GM21825 (cell line): ENCODE results near the gene EFCAB14.
"Not testable (repeated sequence)": the region's sequence is repeated elsewhere in the genome, so short reads cannot be mapped to it uniquely, and the experiment has no call there.

Experiments
- ATAC-seq: cut with Tn5 transposase; IDR thresholded peaks from one replicate; pipeline ENCODE4 v1.9.1; 2021; ENCODE audit warnings: mild to moderate bottlenecking, moderate library complexity; ENCODE audit not compliant: unreplicated experiment

EFCAB14 gene

DNA sequence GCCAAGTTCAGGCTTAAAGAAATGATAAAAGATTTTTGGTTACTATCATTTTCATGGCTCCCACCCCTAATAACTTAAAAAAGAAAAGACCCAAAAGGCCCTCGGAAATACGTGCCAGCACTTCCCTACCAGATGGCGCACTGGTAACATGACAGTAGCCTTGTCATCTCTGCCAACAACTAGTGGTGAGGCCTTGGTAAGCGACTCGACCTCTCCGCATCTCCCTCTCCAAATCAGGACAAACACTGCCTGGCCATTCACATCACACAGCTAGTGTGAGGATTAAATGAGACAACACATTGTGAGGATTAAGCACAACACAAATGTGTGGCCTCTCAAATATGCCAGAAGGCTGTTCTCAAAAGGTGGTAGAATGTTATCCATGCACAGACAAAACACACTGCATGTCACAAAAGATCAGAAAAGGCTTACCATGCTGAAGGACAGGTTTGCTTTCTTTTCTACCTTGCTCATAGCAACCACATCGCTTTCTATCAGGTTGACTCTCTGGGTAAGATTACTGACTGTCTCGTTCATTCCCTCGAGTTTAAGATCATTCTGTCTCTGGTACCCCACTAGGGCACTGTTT lies 30.9 kb downstream of the EFCAB14 start:
- no peak for ATAC-seq

DNA sequence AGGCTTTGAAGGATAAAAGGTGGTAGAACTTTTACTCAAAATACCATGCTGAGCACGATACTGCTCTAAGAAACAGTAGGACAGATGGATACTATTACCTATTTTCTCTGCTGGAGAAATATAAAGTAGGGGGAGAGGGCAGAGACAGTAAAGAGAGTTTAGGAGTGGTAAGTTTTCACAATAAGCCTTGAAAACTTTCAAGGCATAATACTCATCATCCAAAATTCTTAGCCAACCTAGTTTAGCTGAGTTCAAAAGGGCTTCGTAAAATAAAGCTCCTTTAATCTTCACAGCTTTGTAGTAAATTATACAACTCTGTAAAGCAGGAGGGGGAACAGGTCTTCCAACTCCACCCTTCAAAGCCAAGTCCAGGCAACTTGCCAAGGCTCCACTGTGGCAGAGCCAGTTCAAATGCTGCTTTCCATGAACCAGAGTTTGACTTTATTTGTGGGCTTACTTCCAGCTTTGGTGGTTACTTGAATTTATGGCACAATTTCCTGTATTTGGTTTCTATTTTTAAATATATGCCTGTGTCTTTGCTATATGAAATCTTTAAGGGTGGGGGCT lies 31.7 kb downstream of the EFCAB14 start:
- ATAC-seq, result no peak

DNA sequence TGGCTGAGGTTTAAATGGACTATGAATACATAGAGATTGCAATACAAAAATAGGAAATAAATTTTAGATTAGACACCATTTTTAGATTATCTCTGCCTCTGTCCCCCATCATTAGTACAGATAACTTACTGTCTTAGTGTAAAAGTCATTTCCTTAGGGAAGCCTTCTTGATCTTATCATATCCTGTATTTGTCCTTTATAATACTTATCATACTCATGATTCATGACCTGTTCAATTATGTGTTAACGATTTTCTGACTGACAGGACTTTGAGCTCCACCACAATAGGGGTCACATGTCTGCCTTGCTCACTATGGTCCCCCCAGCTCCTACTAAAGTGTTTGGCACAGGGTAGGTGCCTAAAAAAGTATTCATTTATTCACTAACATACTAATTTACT lies 32.7 kb downstream of the EFCAB14 start:
- ATAC-seq, result no peak

DNA sequence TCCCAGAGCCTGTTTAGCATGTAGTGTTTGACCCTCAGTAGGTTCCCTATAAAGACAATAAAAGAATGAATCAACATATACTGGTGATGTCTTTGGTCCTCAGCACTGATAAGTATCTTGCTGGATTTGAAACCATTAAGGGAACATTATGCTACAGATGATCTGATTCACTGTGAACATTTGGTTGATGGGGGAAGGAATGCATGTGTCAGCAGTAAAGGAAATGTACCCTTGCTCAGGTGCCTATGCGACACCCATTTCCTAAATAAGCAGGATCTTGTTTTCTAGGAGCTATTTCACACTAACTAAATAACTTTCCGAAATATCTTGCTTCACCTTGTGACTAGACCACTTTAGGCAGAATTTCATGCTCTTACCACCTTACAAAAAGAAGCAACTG lies 34.2 kb downstream of the EFCAB14 start:
- ATAC-seq, result no peak

DNA sequence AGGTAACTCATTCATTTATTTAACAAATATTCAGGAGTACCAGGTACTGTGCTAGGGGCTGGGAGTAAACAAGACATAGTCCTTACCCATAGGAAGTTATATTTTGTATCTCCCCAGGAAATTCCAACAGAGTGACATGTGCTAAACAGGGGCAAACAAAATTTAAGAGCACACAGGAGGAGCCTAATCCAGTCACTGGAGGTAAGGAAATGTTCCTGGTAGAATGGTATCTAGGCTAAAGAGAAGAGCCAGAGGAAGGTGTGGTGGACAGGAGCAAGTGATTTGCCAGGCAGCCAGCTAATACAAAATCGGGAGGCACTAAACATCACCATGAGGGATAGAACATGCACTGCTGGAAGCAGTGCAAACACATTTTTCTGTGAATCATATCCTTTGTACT lies 36.9 kb downstream of the EFCAB14 start:
- ATAC-seq, result no peak

DNA sequence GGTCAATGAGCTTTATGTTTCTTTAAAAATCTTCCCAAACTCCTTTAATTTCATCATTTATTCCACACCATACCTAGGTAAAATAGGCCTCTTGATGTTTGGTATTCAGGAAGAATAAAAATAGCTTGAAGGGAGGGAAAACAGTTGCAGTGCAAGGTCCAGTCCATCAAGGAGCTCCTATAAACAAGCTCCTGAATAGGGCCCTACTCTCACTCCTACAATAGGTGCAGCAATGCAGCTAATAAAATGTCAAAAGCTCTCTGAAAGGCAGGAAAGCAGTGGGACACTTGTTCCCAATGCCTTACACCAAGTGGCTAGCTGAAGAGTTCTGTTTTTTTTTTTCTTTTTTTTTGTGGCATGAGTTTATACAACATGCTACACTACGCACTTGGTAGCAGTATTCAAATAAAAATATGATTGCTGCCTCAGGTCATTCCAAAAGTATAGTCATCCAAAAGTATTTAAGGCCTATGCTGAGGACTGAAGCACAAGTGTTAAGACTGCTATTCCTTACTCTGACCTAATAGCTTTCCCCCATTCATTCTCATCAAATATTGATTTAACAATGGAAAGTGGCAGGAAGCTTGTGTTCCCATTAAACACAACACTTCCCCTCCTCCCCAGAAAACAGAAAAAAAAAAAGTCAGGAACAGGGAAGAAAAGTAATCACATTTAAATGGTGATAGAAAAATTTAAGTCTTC lies 37.4 kb downstream of the EFCAB14 start:
- no peak for ATAC-seq

DNA sequence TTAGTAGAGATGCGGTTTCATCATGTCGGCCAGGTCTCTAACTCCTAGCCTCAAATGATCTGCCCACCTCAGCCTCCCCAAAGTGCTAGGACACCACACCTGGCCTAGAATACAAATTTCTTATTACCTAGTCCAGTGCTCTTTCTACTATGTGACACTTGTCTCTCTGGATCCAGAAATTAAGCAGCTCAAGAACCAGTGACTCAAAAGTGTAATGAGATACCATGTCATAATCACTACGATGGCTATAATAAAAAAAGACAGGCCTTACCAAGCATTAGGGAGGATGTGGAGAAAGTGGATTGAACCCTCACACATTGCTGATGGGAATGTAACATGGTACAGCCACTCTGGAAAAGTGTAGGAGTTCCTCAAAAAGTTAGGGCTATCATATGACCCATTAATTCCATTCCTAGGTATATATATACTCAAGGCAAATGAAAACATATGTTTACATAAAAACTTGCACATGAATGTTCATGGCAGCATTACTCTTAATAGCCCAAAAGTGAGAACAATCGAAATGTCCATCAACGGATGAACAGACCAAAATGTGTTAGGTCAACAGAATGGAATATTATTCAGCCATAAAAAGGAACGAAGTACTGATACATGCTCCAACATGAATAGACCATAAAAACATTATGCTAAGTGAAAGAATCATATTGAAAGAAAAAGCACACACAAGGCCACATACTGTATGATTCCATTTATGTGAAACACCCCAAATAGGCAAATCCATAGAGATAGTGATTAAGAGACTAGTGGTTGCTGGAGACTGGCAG lies 38.9 kb downstream of the EFCAB14 start:
- ATAC-seq, result no peak

DNA sequence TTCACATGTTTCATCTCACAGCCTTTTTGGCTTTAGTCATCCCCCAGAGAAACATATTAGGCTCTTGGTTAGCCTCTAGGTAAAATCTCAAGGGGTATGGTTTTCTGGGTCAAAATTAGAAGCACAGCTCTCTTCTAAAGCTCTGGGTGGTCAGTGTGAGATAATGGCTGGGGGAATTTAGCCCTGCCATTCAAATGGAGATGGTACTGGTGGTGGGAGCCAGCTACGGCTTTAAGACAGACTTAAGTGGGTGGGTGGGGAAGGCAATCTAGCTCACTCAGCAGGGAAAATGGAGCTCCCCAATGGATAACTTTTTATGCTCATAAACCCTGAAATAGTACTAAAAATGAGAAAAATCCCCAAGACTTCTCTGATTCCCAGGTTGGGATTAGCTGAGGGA lies 41.6 kb downstream of the EFCAB14 start:
- no peak for ATAC-seq

DNA sequence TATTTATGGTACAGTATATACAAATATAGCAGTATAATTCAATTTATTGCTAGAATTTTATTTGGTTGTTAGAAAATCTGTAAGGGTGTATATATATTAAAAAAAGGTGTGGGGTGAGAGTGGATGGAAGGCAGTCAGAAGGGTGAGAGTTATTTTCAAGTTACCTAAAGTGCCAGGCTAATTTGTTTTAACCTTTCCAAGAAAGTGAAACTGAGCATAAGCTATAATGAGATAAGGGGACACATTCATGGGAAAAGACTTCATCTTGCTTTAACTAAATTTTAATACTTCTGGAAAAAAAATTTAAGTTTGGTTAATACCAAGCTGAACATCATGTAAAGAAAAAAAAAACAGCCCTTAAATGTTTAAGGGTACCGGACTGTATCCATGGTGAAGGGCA lies 42.4 kb downstream of the EFCAB14 start:
- no peak for ATAC-seq

DNA sequence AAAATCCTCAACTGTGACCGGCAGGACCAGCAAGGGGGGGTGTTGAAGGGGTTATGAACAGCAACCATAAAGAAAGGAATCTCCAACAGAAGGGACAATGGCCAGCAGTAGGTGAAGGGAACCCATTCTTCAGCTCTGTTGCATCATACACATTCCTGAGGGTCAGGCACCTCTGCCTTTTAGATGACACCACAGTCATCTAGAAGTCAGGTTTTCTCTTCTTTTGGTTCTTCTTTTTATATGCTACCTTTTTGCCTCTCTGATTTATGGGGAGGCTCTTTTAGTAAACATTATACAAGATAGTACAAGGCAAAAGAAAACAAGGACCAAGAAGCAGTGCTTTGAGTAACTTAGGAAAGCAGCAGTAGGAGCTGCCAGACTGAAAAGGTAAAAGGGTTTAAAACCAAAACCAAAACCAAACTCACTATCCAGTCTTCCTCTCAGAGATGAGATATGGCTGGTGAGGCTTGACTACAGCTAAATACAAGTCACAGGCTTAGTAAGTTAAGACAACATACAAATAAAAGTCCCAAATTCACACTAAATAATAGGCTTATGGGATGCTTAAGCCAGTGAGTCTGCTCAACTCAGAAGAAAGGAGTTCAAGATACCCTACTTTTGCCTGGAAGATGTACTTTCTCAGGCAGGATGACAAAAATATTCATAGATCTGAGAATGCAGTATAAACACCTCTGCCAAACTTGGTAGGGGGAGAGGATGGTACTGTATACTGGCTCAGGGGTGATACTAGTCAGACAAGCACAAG lies 43.2 kb downstream of the EFCAB14 start:
- ATAC-seq, result peak; percentile 75

DNA sequence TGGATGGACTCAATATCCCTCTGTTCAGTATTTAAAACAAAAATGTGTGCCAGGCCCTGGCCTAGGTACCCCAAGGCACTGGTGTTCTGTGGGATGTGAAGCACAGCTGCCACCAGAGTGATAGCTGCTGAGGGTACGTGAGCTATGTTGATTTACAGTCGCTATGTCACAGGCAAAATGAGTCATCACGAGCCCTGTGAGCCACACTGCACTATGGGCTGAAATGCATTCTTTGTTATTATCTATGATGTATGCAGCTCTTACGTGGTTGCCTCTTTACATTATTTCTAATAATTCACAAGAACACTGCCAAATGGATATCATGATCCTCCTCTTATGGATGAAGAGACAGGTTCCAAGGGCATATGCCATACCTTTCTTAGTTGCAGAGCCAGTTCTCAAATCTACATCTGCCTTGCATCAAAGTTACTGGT lies 45.1 kb downstream of the EFCAB14 start:
- no peak for ATAC-seq

DNA sequence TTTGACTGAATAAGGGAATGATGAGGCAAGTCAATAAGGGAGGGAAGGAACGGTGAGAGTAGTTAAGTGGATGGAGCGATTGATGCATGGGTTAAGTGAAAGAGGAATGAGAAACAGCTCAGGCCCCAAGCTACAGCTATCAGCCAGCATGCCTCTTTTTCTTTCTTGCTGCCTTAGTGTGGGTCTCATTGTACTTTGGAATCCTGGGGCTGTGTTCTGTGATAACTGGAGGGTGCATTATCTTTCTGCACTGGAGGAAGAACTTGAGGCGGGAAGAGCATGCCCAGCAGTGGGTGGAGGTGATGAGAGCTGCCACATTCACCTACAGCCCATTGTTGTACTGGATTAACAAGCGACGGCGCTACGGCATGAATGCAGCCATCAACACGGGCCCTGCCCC lies 46.2 kb downstream of the EFCAB14 start:
- no peak for ATAC-seq

DNA sequence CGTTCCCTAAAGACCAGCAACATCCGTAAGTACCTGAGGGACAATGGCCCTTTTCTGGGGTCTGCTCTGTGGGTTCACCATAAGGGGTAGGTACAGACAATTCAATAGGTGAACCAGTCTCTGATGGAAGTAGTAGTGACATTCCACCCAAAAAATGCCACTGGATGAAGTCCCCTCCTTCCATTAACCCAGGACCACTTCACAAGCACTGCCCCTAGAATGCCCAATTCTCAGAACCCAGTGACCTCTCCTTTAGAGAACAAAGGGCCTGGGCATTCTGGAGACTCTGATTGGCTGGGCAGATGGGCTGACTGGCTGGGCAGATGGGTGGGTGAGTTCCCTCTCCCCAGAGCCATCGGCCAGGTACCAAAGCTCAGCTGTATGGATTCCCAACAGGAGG lies 47.4 kb downstream of the EFCAB14 start, which contains the start of gene TEX38:
Gene TEX38 (plus strand): TSS at position 301 of the 400 bp plus-strand sequence. CDS start 81 bp downstream, at position 382.
- ATAC-seq, result no peak

DNA sequence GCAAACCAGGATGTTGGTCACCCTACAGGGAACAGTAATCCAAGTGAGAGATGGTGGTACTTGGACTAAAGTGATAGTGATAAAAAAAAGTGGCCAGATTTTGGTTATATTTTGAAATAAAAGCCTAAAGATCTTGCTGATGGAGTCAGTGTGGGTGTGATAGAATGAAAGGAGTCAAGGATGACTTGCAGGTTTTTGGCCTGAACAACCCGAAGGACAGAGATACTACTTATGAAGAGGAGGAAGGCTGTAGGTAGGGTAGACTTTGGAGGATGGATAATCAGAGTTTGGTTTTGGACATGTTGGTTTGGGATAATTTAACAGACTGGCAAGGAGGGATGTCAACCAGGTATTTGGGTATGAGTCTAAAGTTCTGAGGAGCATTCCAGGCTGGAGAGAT lies 48.8 kb downstream of the EFCAB14 start:
- no peak for ATAC-seq

DNA sequence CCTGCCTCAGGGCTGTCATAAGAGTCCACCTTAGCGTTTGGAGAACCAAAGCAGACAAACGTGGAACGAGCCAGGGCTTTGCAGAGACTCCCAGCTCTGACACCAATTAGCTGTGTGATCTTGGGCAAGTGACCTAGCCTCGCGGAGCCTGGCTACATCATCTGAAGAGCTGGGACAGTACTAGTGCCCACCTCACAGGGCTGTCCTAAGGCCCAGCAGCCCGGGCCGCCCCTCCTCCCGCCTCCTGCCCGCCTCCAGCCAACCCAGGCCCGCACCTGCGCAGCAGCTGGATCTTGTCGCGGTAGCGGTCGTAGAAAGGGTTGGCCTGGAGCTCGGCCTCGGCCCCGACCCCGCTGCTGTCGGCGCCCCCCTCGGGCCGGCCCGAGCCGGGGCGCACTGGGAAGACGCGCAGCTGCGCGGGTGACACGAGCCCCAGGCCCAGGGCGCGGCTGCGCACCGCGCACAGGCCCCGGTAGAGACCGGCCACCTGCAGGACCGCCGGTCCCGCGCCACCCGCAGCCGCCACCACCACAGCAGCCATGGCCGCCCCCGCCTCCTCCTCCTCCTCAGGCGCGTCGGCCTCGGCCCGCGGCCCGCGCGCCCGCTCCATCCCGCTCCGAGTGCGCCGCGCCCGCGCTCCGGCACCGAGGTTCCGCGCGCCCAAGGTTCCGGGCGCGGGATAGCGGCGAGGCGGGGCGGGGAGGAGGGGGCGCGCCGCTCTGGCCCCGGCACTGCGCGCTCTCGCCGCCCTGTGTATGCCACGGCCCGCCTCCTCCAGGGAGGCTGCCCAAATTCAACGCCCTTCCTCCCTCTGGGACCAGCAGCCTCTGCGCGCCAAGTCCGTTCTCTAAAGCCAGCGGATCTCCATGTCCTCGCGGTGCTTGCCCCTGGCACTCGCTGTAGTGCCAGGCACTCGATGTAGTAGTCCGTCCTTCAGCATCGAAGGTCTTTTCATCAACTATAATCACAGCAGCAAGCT lies 50.8 kb downstream of the EFCAB14 start, which contains the start of gene ATPAF1:
Gene ATPAF1 (minus strand): TSS at position 583 of the 979 bp plus-strand sequence. CDS start 42 bp downstream, at position 541.
- peak; percentile 67 for ATAC-seq

DNA sequence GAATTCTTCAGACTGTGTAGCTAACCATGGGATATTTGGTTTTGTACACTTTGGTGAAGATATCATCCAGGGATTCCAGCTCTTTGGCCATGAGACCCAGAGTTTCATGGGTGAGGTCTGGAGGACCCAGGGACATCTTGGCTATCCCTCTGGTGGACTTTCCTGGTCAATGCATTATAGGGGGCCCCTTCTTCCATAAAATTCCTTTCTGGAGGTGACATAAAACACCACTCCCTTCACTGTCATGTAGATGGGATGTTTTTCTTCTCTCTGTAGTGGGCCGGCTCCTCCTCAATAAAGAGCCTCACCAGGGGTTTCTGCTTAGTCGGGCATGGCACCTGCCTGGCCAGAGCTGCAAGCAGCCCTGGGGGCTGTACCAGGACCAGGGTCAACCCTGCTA lies 52.9 kb downstream of the EFCAB14 start:
- no peak for ATAC-seq

DNA sequence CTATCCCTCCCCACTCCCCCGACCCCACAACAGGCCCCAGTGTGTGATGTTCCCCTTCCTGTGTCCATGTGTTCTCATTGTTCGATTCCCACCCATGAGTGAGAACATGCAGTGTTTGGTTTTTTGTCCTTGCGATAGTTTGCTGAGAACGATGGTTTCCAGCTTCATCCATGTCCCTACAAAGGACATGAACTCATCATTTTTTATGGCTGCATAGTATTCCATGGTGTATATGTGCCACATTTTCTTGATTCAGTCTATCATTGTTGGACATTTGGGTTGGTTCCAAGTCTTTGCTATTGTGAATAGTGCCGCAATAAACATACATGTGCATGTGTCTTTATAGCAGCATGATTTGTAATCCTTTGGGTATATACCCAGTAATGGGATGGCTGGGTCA lies 56.0 kb downstream of the EFCAB14 start:
- not testable (repeated sequence) for ATAC-seq

DNA sequence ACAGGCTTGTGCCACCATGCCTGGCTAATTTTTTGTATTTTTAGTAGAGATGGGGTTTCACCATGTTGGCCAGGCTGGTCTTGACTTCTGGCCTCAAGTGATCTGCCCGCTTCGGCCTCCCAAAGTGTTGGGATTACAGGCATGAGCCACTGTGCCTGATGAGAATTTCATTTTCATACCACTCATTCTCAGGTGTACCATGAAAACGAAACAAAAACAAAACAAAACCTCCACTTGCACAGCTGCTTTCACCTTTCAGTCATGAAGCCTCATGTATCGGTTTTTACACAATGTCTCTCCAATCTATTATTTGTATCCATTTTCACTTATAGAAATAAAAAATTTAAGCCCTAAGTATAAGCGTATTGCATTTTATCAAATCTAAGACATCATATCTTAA lies 58.8 kb downstream of the EFCAB14 start:
- peak; percentile 57 for ATAC-seq

DNA sequence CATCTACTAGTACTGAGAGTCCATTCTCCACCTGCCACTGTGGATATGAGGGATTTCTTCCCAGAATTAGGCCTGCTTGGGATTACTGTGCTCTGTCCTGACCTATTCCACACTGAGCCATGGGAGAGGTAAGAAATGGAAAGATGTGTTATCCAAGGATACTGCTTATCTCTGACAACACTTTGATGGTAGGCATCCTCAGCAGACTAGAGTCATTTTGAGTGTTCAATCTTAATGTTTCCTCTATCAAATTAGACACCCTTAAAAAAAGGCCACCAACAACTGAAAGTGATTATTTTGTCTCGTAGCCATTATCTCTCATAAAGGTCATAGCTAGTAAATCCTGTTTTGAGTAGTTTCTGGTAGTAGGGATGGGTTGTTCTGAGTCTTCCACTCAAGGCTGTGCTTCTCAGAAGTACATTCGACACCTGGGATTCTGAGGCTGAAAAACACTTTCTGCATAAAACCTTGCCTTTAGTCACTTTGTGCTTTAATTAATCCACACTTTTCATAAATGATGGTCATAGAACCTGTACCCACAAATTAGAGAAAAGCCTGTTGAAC lies 59.5 kb downstream of the EFCAB14 start:
- no peak for ATAC-seq
